ENCODE measurements around the gene MKS1.

MKS1 gene

DNA sequence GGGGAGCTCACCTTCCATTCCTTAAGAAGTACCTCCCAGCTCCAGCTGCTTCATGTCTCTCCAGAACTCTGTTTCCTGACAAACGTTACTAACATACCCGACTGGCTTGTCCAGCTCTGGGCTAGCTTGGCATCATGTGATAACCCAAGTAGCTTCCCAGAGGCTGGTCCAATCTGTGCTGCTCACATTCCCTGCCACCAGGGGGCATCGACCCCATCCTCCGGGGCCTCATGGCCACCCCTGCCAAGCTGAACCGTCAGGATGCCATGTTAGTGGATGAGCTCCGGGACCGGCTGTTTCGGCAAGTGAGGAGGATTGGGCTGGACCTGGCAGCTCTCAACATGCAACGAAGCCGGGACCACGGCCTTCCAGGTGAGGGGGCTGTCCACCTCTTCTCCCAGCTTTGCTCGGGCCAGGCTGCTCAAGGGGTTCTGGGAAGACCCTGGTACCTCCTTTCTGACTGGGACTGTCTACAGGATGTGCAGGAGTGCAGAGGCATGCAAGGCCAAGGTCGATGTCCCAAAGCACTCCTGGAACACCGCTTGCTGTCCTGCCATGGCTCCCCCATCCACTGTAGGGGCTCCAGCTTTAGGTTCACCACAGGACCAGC is 18.9 kb downstream of the MKS1 start:
- ChIA-PET POLR2A (interaction anchor here (0.6 to 3.3 kb wide), 4 partner anchors 15 to 235 kb away, joined by 3 to 14 read pairs (median 4); partner anchors contain the start of genes DYNLL2 and MKS1), CTCF (interaction anchor here (0.6 to 5.8 kb wide), 36 partner anchors 9 to 519 kb away, joined by 3 to 84 read pairs (median 5); partner anchors contain the start of genes EPX, LPO, MKS1 and OR4D2)
- TF ChIP-seq ZXDB (tag by site-specific recombination; IDR thresholded peaks at IDR 0.05) (peak; percentile 53; the same call in 1 of the 2 replicates), ZNF513 (tag by site-specific recombination; IDR thresholded peaks at IDR 0.05) (no peak), ZNF580 (tag by site-specific recombination; IDR thresholded peaks at IDR 0.05) (no peak), CTCF (tag by site-specific recombination; IDR thresholded peaks at IDR 0.05) (peak; percentile 63)
- TF ChIP-seq, protein P1, sequence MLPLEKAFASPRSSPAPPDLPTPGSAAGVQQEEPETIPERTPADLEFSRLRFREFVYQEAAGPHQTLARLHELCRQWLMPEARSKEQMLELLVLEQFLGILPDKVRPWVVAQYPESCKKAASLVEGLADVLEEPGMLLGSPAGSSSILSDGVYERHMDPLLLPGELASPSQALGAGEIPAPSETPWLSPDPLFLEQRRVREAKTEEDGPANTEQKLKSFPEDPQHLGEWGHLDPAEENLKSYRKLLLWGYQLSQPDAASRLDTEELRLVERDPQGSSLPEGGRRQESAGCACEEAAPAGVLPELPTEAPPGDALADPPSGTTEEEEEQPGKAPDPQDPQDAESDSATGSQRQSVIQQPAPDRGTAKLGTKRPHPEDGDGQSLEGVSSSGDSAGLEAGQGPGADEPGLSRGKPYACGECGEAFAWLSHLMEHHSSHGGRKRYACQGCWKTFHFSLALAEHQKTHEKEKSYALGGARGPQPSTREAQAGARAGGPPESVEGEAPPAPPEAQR (tag by site-specific recombination; IDR thresholded peaks at IDR 0.05): no peak
- TF ChIP-seq, protein P2, sequence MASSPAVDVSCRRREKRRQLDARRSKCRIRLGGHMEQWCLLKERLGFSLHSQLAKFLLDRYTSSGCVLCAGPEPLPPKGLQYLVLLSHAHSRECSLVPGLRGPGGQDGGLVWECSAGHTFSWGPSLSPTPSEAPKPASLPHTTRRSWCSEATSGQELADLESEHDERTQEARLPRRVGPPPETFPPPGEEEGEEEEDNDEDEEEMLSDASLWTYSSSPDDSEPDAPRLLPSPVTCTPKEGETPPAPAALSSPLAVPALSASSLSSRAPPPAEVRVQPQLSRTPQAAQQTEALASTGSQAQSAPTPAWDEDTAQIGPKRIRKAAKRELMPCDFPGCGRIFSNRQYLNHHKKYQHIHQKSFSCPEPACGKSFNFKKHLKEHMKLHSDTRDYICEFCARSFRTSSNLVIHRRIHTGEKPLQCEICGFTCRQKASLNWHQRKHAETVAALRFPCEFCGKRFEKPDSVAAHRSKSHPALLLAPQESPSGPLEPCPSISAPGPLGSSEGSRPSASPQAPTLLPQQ (tag by site-specific recombination; IDR thresholded peaks at IDR 0.05): no peak
- no peak overlapping the region for H3K4me3 ChIP-seq (ENCODE audit: low read depth, low read length)
- no peak overlapping the region for H3K27ac ChIP-seq (ENCODE audit: extremely low read depth, low read depth, low read length)
- H3K4me1 ChIP-seq (ENCODE audit: control insufficient read depth, insufficient read depth, low read length): no peaks in the 10 kb centered on the region; the same call in 1 of the 2 replicates
- H3K9me3 ChIP-seq (ENCODE audit: control insufficient read depth, insufficient read depth, low read depth, low read length): no peaks in the 10 kb centered on the region
- H3K36me3 ChIP-seq (ENCODE audit: control insufficient read depth in 2 of 2, insufficient read depth in 1 of 2, low read length in 2 of 2): peaks cover 0 to 9% of the 10 kb centered on the region in 2 experiments; a peak in 1 of 3 replicates

GRCh38 chr17:58196610-58197009 is 22.4 kb downstream of the MKS1 start:
- Histone ChIP-seq H3K4me3 (ENCODE audit: low read depth, low read length) (no peak overlapping the region), H3K9me3 (ENCODE audit: control insufficient read depth, insufficient read depth, low read depth, low read length) (no peaks in the 10 kb centered on the region), H3K4me1 (ENCODE audit: control insufficient read depth, insufficient read depth, low read length) (no peaks in the 10 kb centered on the region; the same call in 1 of the 2 replicates), H3K27ac (ENCODE audit: extremely low read depth, low read depth, low read length) (no peak overlapping the region), H3K36me3 (ENCODE audit: control insufficient read depth in 2 of 2, insufficient read depth in 1 of 2, low read length in 2 of 2) (no peaks in the 10 kb centered on the region)
- POLR2A ChIA-PET: interaction anchor here (0.7 kb wide), 1 partner anchor 15 kb away, joined by 5 read pairs; no protein-coding TSS in a partner anchor
- CTCF ChIA-PET: interaction anchor here (0.5 to 1.5 kb wide), 4 partner anchors 23 to 260 kb away, joined by 3 to 6 read pairs (median 4); no protein-coding TSS in a partner anchor
- TF ChIP-seq KLF10 (tag by site-specific recombination; IDR thresholded peaks at IDR 0.05) (no peak), ZNF366 (tag by site-specific recombination; conservative IDR thresholded peaks at IDR 0.05) (no peak), ZNF785 (tag by site-specific recombination; IDR thresholded peaks at IDR 0.05) (no peak), ZNF558 (tag by site-specific recombination; IDR thresholded peaks at IDR 0.05) (no peak), ZNF473 (tag by site-specific recombination; IDR thresholded peaks at IDR 0.05) (no peak), ZNF513 (tag by site-specific recombination; IDR thresholded peaks at IDR 0.05) (no peak)

All from HEK293 (cell line).